Measurements from ENCODE around the gene IPO8. TPM values are rescaled to one million over a fixed set of nuclear protein-coding genes. Genes with fewer than 3 reads are reported as not detected.

Gene IPO8
- total and polyA plus RNA-seq, 2 of the 4 experiments (the other 2 are of a cell fraction) = 11.1 to 31.5 TPM

GRCh38 chr12:30692470-30692869 lies 3.2 kb downstream of the IPO8 start:
- dilution Hi-C loops (cut with HindIII; ENCODE audit: low sequenced_read_pairs, unreplicated experiment) = no loop called here
- H3K4ac ChIP-seq (ENCODE audit: low read depth, low read length) = no peak overlapping the region
- no peaks in the 10 kb centered on the region for H3K36me3 ChIP-seq (ENCODE audit: control insufficient read depth, insufficient read depth, low read length)
- peaks cover 18 to 51% of the 10 kb centered on the region in 2 experiments for H3K79me1 ChIP-seq (ENCODE audit: low read depth in 1 of 2, low read length in 2 of 2)
- no peaks in the 10 kb centered on the region for H3K27me3 ChIP-seq (ENCODE audit: control insufficient read depth, insufficient read depth, low read length)
- H2AK9ac ChIP-seq (replicated peaks; ENCODE audit: low read depth, low read length, poor library complexity) = peak overlapping the region; percentile 34
- no peak overlapping the region for H2BK20ac ChIP-seq (ENCODE audit: low read depth, low read length)
- no peak overlapping the region for H3K27ac ChIP-seq (ENCODE audit: insufficient read depth, low read length)
- no TSS peak for BruUV-seq (replicated peaks)
- H2BK15ac ChIP-seq (ENCODE audit: low read depth, low read length) = no peak overlapping the region
- H3K4me3 ChIP-seq (ENCODE audit: insufficient read depth, low read depth, low read length) = no peak overlapping the region
- no peak overlapping the region for H2AK5ac ChIP-seq (ENCODE audit: low read depth, low read length)
- ChIA-PET CTCF (no interaction called here), POLR2A (ENCODE audit: unreplicated experiment) (no interaction called here)
- TF ChIP-seq CTCF (conservative IDR thresholded peaks at IDR 0.05; ENCODE audit: low read depth, low read length) (no peak), RFX5 (IDR thresholded peaks at IDR 0.05; ENCODE audit: low read depth, low read length) (no peak), ELK1 (IDR thresholded peaks at IDR 0.05; ENCODE audit: borderline replicate concordance, low read depth, low read length) (no peak), MXI1 (IDR thresholded peaks at IDR 0.05; ENCODE audit: borderline replicate concordance, low read depth, low read length) (no peak), POLR2A (IDR thresholded peaks at IDR 0.05; ENCODE audit: low read depth, low read length) (no peak)
- H3K9me1 ChIP-seq (ENCODE audit: insufficient read depth, low read length) = peaks cover 8% of the 10 kb centered on the region
- no peak overlapping the region for H3K18ac ChIP-seq (ENCODE audit: low read depth, low read length)
- DNase-seq = peak; percentile 18
- H3K9ac ChIP-seq (ENCODE audit: low read depth, low read length) = no peak overlapping the region
- no peak overlapping the region for H2AFZ ChIP-seq (replicated peaks; ENCODE audit: low read length, poor library complexity)
- 83% methylated on average over 3 of the region's 5 CpGs; no CpG with 5 or more reads in 1 of the 2 experiments for WGBS, 2 experiments (ENCODE audit: extremely low coverage in 2 of 2, insufficient read length in 1 of 2)
- ATAC-seq (ENCODE audit: low read depth) = no peak
- H4K91ac ChIP-seq (ENCODE audit: insufficient read depth, low read depth, low read length) = no peak overlapping the region
- 0 out of 2 replicates have a peak overlapping the region, but pooled peaks have one; percentile 43 for H3K23ac ChIP-seq (ENCODE audit: low read depth, low read length)
- H4K8ac ChIP-seq (ENCODE audit: low read depth in 2 of 2, low read length in 2 of 2) = no peak overlapping the region
- no peaks in the 10 kb centered on the region for H3K9me3 ChIP-seq (ENCODE audit: control insufficient read depth, insufficient read depth, low read length)
- H4K20me1 ChIP-seq (ENCODE audit: insufficient read depth, low read length) = peaks cover 6% of the 10 kb centered on the region; the same call in 1 of the 2 replicates
- intact Hi-C loops (cut with micrococcal nuclease) = no loop called here
- H2BK120ac ChIP-seq (ENCODE audit: low read depth, low read length) = no peak overlapping the region
- in situ Hi-C loops (cut with MboI; ENCODE audit: low sequenced_read_pairs) = no loop called here
- H3K4me1 ChIP-seq (ENCODE audit: control insufficient read depth, insufficient read depth, low read length) = peaks cover 6% of the 10 kb centered on the region
- no peak overlapping the region for H3K56ac ChIP-seq (ENCODE audit: extremely low read depth, insufficient read depth, low read length)
- no peak overlapping the region for H4K5ac ChIP-seq (ENCODE audit: low read depth, low read length)
- peak overlapping the region; percentile 60; the same call in 1 of the 2 replicates for H3K4me2 ChIP-seq (ENCODE audit: low read depth, low read length)
- H3K14ac ChIP-seq (replicated peaks; ENCODE audit: low read depth, low read length) = no peak overlapping the region
- H2BK5ac ChIP-seq (ENCODE audit: low read depth, low read length, poor library complexity, severe bottlenecking) = no peak overlapping the region

Data from IMR-90 (cell line).